Kidney (tissue), 14 donors: Measurements from ENCODE around the gene FGF12. TPM values are rescaled to one million over a fixed set of nuclear protein-coding genes. Genes with fewer than 3 reads are reported as not detected.

Experiments
- DNase-seq, 5 donors: peaks; one replicate each; pipeline ENCODE4 v3.0.0-alpha.2; 2013 to 2020
- FAIRE-seq: peaks from 2 replicates; lab custom pipeline; 2012; peaks lifted over from hg19 to GRCh38; lab: Jason Lieb, UNC
- H3K27ac ChIP-seq, 2 donors: one replicate each; pipeline ENCODE4 v1.7.0; 2013; ENCODE audit warnings: low read depth in 2 of 2, low read length in 2 of 2, inconsistent platforms in 1 of 2
- H3K27me3 ChIP-seq: one replicate; pipeline ENCODE4 v1.7.1; 2013; ENCODE audit warnings: low read length, inconsistent platforms; ENCODE audit not compliant: control insufficient read depth, insufficient read depth
- H3K36me3 ChIP-seq, 3 donors: one replicate each; pipeline versions ENCODE4 v1.7.0 to v1.7.1; 2013; ENCODE audit warnings: low read length in 3 of 3, control low read depth in 1 of 3, inconsistent platforms in 1 of 3; ENCODE audit not compliant: insufficient read depth in 3 of 3, control insufficient read depth in 2 of 3
- H3K4me1 ChIP-seq, 3 donors: one replicate each; pipeline versions ENCODE4 v1.7.0 to v1.7.1; 2013; ENCODE audit warnings: low read length in 3 of 3, inconsistent platforms in 1 of 3, low read depth in 1 of 3; ENCODE audit not compliant: control insufficient read depth in 2 of 3, insufficient read depth in 2 of 3
- H3K4me3 ChIP-seq, 3 donors: one replicate each; pipeline versions ENCODE4 v1.7.0 to v1.8.1; 2013; ENCODE audit warnings: low read length in 3 of 3, control low read depth in 1 of 3, inconsistent platforms in 1 of 3
- H3K9ac ChIP-seq, 3 donors: one replicate each; pipeline versions ENCODE4 v1.7.0 to v1.7.1; 2013; ENCODE audit warnings: low read length in 3 of 3, control low read depth in 1 of 3, inconsistent platforms in 1 of 3
- H3K9me3 ChIP-seq, 3 donors: one replicate each; pipeline versions ENCODE4 v1.7.0 to v1.7.1; 2013; ENCODE audit warnings: low read length in 3 of 3, control low read depth in 1 of 3, inconsistent platforms in 1 of 3; ENCODE audit not compliant: control insufficient read depth in 2 of 3, insufficient read depth in 1 of 3
- CTCF ChIP-seq: IDR thresholded peaks from 3 replicates; pipeline ENCODE4 v1.5.1; 2012; ENCODE audit warnings: mild to moderate bottlenecking, moderate library complexity, borderline replicate concordance; ENCODE audit not compliant: insufficient read depth; ENCODE audit errors: extremely low read depth
- intact Hi-C: fragments of 100-400 bp; cut with DNase I; formaldehyde crosslinking; loops from one replicate; pipeline ENCODE4 v1.11.1; 2022
- polyA plus RNA-seq: library from polyadenylated mRNA; stranded (reverse); fragments of 350-450 nt; fragmentation: Illumina TruSeq; extraction: RNeasy Lipid Tissue Mini Kit (QIAGEN cat#74804); gene quantifications from one replicate; pipeline ENCODE4 v1.2.3, GENCODE V29; 2014; ENCODE audit warnings: low read depth, low replicate concordance; ENCODE audit not compliant: insufficient read depth
- total RNA-seq: library from RNA; stranded (reverse); fragmentation: NEBNext Ultra II Directional; extraction: Animal tissue kit (Norgen Biotek cat#: 25700); gene quantifications from one replicate; pipeline ENCODE4 v1.2.1, GENCODE V29; 2021
- donor health status: control.
- donor health status: control.
- donor health status: control.
- donor health status: control.
- donor health status: control.
- donor health status: DM: yes; HTN: yes; CAD: no.
- donor health status: Normal renal cell carcinoma (clear cell type).

Gene FGF12
- total and polyA plus RNA-seq, 2 donors from 2014 or later: 1.8 to 3.7 TPM

- Histone ChIP-seq H3K36me3 (no peaks in the 10 kb centered on the region), H3K9ac (no peak overlapping the region), H3K27ac (no peak overlapping the region), H3K9me3 (no peaks in the 10 kb centered on the region), H3K4me3 (no peak overlapping the region), H3K27me3 (no peaks in the 10 kb centered on the region), H3K4me1 (no peaks in the 10 kb centered on the region)
- no peak for DNase-seq
- TF ChIP-seq CTCF: no peak
- FAIRE-seq: no peak
- intact Hi-C loops: no loop called here
These were observed 90.6 kb downstream of the FGF12 start for GRCh38 chr3:192636517-192637444.

- Histone ChIP-seq H3K4me3 (no peak overlapping the region), H3K9me3 (no peaks in the 10 kb centered on the region), H3K27ac (no peak overlapping the region), H3K9ac (no peak overlapping the region), H3K36me3 (no peaks in the 10 kb centered on the region), H3K27me3 (no peaks in the 10 kb centered on the region), H3K4me1 (no peaks in the 10 kb centered on the region)
- intact Hi-C loops: no loop called here
- TF ChIP-seq CTCF: no peak
- DNase-seq: no peak
- FAIRE-seq: no peak
These were observed 97.9 kb downstream of the FGF12 start for GRCh38 chr3:192629429-192629828.

- H3K9me3 ChIP-seq: no peaks in the 10 kb centered on the region
- no peaks in the 10 kb centered on the region for H3K36me3 ChIP-seq
- H3K9ac ChIP-seq: no peak overlapping the region
- FAIRE-seq (no peak), DNase-seq (no peak)
- intact Hi-C loops: no loop called here
- no peak overlapping the region for H3K4me3 ChIP-seq
- H3K4me1 ChIP-seq: no peaks in the 10 kb centered on the region
- no peak overlapping the region for H3K27ac ChIP-seq
- no peaks in the 10 kb centered on the region for H3K27me3 ChIP-seq
- TF ChIP-seq CTCF: no peak
These were observed 105.4 kb downstream of the FGF12 start for GRCh38 chr3:192621909-192622308.
